K562 (cell line): ENCODE measurements around the gene PI4KA. TPM values are rescaled to one million over a fixed set of nuclear protein-coding genes. Genes with fewer than 3 reads are reported as not detected.

Experiments
- CLOCK ChIP-seq: fragments of 250-450 bp; sonication (Bioruptor Pico); IDR thresholded peaks from 2 replicates; pipeline ENCODE4 v1.4.0; 2020; ENCODE audit warnings: mild to moderate bottlenecking, moderate library complexity, borderline replicate concordance
- CXXC5 ChIP-seq: fragments of 250-450 bp; sonication (Bioruptor Pico); IDR thresholded peaks from 2 replicates; pipeline ENCODE4 v1.8.0; 2022; ENCODE audit warnings: inconsistent platforms, mild to moderate bottlenecking, moderate library complexity
- HNRNPH1 ChIP-seq: fragments of 200-400 bp; formaldehyde crosslinking; optimal IDR thresholded peaks from 2 replicates; pipeline ENCODE3; 2017; ENCODE audit warnings: low read depth, mild to moderate bottlenecking, low read length, moderate library complexity
- MBD1 ChIP-seq: fragments of 250-450 bp; sonication (Bioruptor Pico); IDR thresholded peaks from 2 replicates; pipeline ENCODE4 v1.8.0; 2022; ENCODE audit warnings: inconsistent platforms
- NKRF ChIP-seq: fragments of 450-650 bp; IDR thresholded peaks from 2 replicates; pipeline ENCODE4 v1.6.1; 2016; ENCODE audit warnings: borderline replicate concordance
- SIN3B ChIP-seq: fragments of 450-650 bp; IDR thresholded peaks from 2 replicates; pipeline ENCODE4 v1.6.1; 2017; ENCODE audit warnings: low read depth, mild to moderate bottlenecking, moderate library complexity
- TCF15 ChIP-seq: fragments of 250-450 bp; sonication (Bioruptor Pico); IDR thresholded peaks from 2 replicates; pipeline ENCODE4 v1.8.0; 2022; ENCODE audit warnings: moderate library complexity, mild to moderate bottlenecking, inconsistent platforms
- ZNF277 ChIP-seq: fragments of 250-450 bp; sonication (Bioruptor Pico); IDR thresholded peaks from 2 replicates; pipeline ENCODE4 v1.8.0; 2022; ENCODE audit warnings: inconsistent platforms, mild to moderate bottlenecking, moderate library complexity, borderline replicate concordance
- polyA plus RNA-seq, 8 experiments: library from polyadenylated mRNA; depleted of rRNA in 4 of 8; stranded (reverse) in 5 of 8; unstranded in 3 of 8; fragments of >200 nt; fragmentation: Nextera tagmentation in 2 of 8; fragmentation: Illumina TruSeq in 1 of 8; extraction: Ambion mirVana in 2 of 8; extraction: Trizol in 1 of 8; gene quantifications; 2 replicates each; pipeline versions ENCODE4 v1.2.1 to v1.2.3, GENCODE V29; 2011 to 2014; ENCODE audit warnings: inconsistent platforms in 1 of 8, missing spikeins in 1 of 8
- total RNA-seq, 7 experiments: library from RNA; depleted of rRNA in 6 of 7; stranded (reverse); fragments of >200 nt in 6 of 7; fragmentation: Illumina TruSeq in 2 of 7; extraction: Trizol in 2 of 7; gene quantifications; 2 replicates each; pipeline versions ENCODE4 v1.2.1 to v1.2.3, GENCODE V29; 2011 to 2021; ENCODE audit warnings: low replicate concordance in 1 of 7

The PI4KA gene
- total and polyA plus RNA-seq, 9 of the 15 experiments (the other 6 are each of a cell fraction or from before 2014, with no cell fraction given) = 7.3 to 187 (median 84.7) TPM

- TF ChIP-seq ZNF277 (CRISPR knock-in tag) (peak; percentile 76; the same call in 1 of the 2 replicates), SIN3B (no peak), NKRF (no peak), CLOCK (CRISPR knock-in tag) (no peak), MBD1 (CRISPR knock-in tag) (0 out of 2 replicates have a peak, but pooled peaks have one; percentile 74), HNRNPH1 (no peak), CXXC5 (CRISPR knock-in tag) (0 out of 2 replicates have a peak, but pooled peaks have one; percentile 32), TCF15 (CRISPR knock-in tag) (peak; percentile 53; the same call in 1 of the 2 replicates)
These were observed 24.2 kb upstream of the PI4KA start (continued) for GRCh38 chr22:20882855-20883254.
